Osteoblast (primary cell): ENCODE data around the gene COPG2. TPM values are rescaled to one million over a fixed set of nuclear protein-coding genes. Genes with fewer than 3 reads are reported as not detected.
A peak's percentile ranks its signal among the peaks of the same experiment; 100 is the strongest.

Experiments
- DNase-seq: peaks from one replicate; pipeline ENCODE4 v3.0.0; 2011; ENCODE audit warnings: low spot score, mixed read lengths; ENCODE audit not compliant: insufficient read length; ENCODE audit errors: missing footprints
- H2AFZ ChIP-seq: 2 replicates; pipeline ENCODE4 v1.6.0; 2011; ENCODE audit warnings: mild to moderate bottlenecking, low read length
- H3K27ac ChIP-seq: 2 replicates; pipeline ENCODE4 v1.5.1; 2011; ENCODE audit warnings: mild to moderate bottlenecking, low read depth, low read length, moderate library complexity
- H3K27me3 ChIP-seq: 2 replicates; pipeline ENCODE4 v1.6.0; 2012; ENCODE audit warnings: mild to moderate bottlenecking, control low read depth, inconsistent platforms, low read length, moderate library complexity; ENCODE audit not compliant: insufficient read depth
- H3K36me3 ChIP-seq: 2 replicates; pipeline ENCODE4 v1.5.1; 2011; ENCODE audit warnings: mild to moderate bottlenecking, low read length, control low read depth, moderate library complexity; ENCODE audit not compliant: insufficient read depth
- H3K4me1 ChIP-seq: 2 replicates; pipeline ENCODE4 v1.5.1; 2011; ENCODE audit warnings: mild to moderate bottlenecking, low read length, control low read depth, moderate library complexity; ENCODE audit not compliant: insufficient read depth
- H3K4me2 ChIP-seq: 2 replicates; pipeline ENCODE4 v1.6.0; 2011; ENCODE audit warnings: mild to moderate bottlenecking, low read length; ENCODE audit not compliant: insufficient read depth
- H3K4me3 ChIP-seq: fragments of 200-600 bp; sonication (generic); 3 replicates; pipeline ENCODE4 v1.5.1; 2012; ENCODE audit warnings: mild to moderate bottlenecking, low read length, inconsistent platforms; ENCODE audit not compliant: insufficient read depth
- H3K79me2 ChIP-seq: 2 replicates; pipeline ENCODE4 v1.6.0; 2012; ENCODE audit warnings: mild to moderate bottlenecking, low read length, control low read depth, inconsistent platforms; ENCODE audit not compliant: insufficient read depth
- H3K9me3 ChIP-seq: 2 replicates; pipeline ENCODE4 v1.5.1; 2011; ENCODE audit warnings: low read depth, low read length, control low read depth
- H4K20me1 ChIP-seq: 2 replicates; pipeline ENCODE4 v1.6.0; 2012; ENCODE audit warnings: mild to moderate bottlenecking, low read length, control low read depth; ENCODE audit not compliant: insufficient read depth
- CTCF ChIP-seq: IDR thresholded peaks from 2 replicates; pipeline ENCODE4 v1.5.1; 2011; ENCODE audit warnings: mild to moderate bottlenecking, low read depth, low read length, moderate library complexity; ENCODE audit errors: extremely low read depth
- total RNA-seq: library from RNA; depleted of rRNA; stranded (reverse); fragments of >200 nt; gene quantifications from 2 replicates; pipeline ENCODE4 v1.2.3, GENCODE V29; 2012

COPG2 gene
- total RNA-seq, 1 donor = 59.7 TPM

- Histone ChIP-seq H3K4me3 (no peak overlapping the region), H3K9me3 (no peaks in the 10 kb centered on the region), H3K36me3 (peaks cover 9% of the 10 kb centered on the region), H4K20me1 (no peaks in the 10 kb centered on the region), H3K79me2 (no peaks in the 10 kb centered on the region), H3K27ac (no peak overlapping the region), H3K27me3 (no peaks in the 10 kb centered on the region), H3K4me1 (no peaks in the 10 kb centered on the region), H3K4me2 (no peak overlapping the region), H2AFZ (no peak overlapping the region)
- no peak for TF ChIP-seq CTCF
- no peak for DNase-seq
Observed at GRCh38 chr7:130642383-130642782, 26.2 kb downstream of the COPG2 start.

DNA sequence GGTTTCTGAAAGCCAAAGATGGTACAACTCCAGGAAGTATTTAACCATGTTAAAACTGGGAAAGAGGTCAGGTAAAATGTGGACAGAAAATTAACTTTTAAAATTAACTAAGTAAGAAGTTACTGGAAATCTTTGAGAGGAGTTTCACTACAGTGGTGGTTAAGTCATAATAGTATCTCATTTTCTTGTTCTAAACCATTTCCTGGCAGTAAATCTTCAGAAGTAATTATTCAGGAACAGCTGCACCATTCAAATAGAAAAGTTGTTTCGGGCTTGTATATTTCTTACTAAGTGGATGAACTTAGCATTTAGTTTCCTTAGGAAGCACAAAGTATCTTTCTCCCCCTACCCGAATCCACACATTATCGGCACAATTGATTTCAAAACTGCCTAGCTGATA is 27.1 kb downstream of the COPG2 start:
- Histone ChIP-seq H4K20me1 (no peaks in the 10 kb centered on the region), H3K4me3 (no peak overlapping the region), H3K27me3 (no peaks in the 10 kb centered on the region), H2AFZ (no peak overlapping the region), H3K4me2 (no peak overlapping the region), H3K27ac (no peak overlapping the region), H3K4me1 (no peaks in the 10 kb centered on the region), H3K9me3 (no peaks in the 10 kb centered on the region), H3K79me2 (no peaks in the 10 kb centered on the region), H3K36me3 (peaks cover 9% of the 10 kb centered on the region)
- TF ChIP-seq CTCF = no peak
- no peak for DNase-seq

DNA sequence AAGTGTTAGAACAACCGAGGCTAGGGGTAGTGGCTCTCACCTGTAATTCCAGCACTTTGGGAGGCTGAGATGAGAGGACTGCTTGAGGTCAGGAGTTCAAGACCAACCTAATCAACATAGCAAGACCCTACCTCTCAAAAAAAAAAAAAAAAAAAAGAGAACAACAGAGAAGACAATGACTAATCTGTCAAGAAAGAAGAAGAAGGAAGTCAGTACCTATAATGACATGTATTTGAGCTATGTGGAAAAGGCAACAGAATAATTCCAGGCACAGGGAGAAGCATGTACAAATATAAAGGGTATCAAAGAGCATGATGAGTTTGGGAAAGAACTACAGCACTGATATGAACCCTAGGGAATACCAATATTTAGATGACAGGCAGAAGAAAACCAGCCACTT is 27.5 kb downstream of the COPG2 start:
- H3K27ac ChIP-seq = no peak overlapping the region
- H3K79me2 ChIP-seq = no peaks in the 10 kb centered on the region
- no peak for DNase-seq
- no peaks in the 10 kb centered on the region for H3K9me3 ChIP-seq
- no peaks in the 10 kb centered on the region for H3K4me1 ChIP-seq
- peaks cover 9% of the 10 kb centered on the region for H3K36me3 ChIP-seq
- no peak for TF ChIP-seq CTCF
- H2AFZ ChIP-seq = no peak overlapping the region
- no peaks in the 10 kb centered on the region for H4K20me1 ChIP-seq
- H3K4me2 ChIP-seq = no peak overlapping the region
- H3K4me3 ChIP-seq = no peak overlapping the region
- no peaks in the 10 kb centered on the region for H3K27me3 ChIP-seq

GRCh38 chr7:130639388-130639787 is 29.2 kb downstream of the COPG2 start:
- H3K27me3 ChIP-seq = no peaks in the 10 kb centered on the region
- no peak overlapping the region for H3K4me3 ChIP-seq
- no peak overlapping the region for H3K27ac ChIP-seq
- DNase-seq = peak; percentile 46
- H3K9me3 ChIP-seq = no peaks in the 10 kb centered on the region
- no peak overlapping the region for H3K4me2 ChIP-seq
- H2AFZ ChIP-seq = no peak overlapping the region
- no peaks in the 10 kb centered on the region for H3K79me2 ChIP-seq
- TF ChIP-seq CTCF = no peak
- H3K36me3 ChIP-seq = peaks cover 6% of the 10 kb centered on the region
- H3K4me1 ChIP-seq = no peaks in the 10 kb centered on the region
- H4K20me1 ChIP-seq = no peaks in the 10 kb centered on the region
